ENCODE results near the gene MCTP1. TPM values are rescaled to one million over a fixed set of nuclear protein-coding genes. Genes with fewer than 3 reads are reported as not detected.

Gene MCTP1
- total and polyA plus RNA-seq, 4 experiments from 2014 or later = 0.31 to 0.42 (median 0.39) TPM; not detected in 1

DNA sequence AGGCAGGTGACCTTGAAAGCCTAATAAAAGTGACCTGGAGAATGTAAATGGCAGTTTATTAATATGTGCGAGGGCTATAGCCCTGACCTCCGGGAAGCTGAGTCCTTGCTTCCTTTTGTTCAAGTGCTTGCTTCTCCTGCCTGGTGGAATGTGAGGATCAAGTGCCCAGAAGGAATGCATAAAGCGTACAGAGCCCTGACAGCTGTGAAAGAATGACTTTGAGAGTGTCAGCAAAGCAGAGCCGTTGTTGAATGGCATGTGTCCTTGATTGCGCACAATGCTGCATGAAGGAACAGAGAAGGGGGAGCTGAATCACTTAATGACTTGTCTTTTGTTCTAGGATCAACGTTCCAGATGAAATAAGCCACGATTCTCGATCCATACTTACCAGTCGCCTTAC, 533.4 kb downstream of the MCTP1 start:
- Mint-ChIP-seq H3K36me3 (no peaks in the 10 kb centered on the region), H3K9me3 (no peaks in the 10 kb centered on the region), H3K4me1 (no peaks in the 10 kb centered on the region), H3K27me3 (no peaks in the 10 kb centered on the region), H3K4me3 (no peak overlapping the region), H3K27ac (no peak overlapping the region)
- CTCF ChIA-PET (ENCODE audit: partially characterized antibody) = interaction anchor here (1.7 kb wide), 1 partner anchor 13 kb away, joined by 7 read pairs; no protein-coding TSS in a partner anchor
- Histone ChIP-seq H3K9me3 (ENCODE audit: control insufficient read depth in 1 of 2, low read length in 2 of 2) (no peaks in the 10 kb centered on the region), H3K4me3 (ENCODE audit: low read length in 2 of 2) (no peak overlapping the region), H3K27me3 (ENCODE audit: insufficient read depth, low read length) (no peaks in the 10 kb centered on the region), H3K27ac (ENCODE audit: low read depth, low read length) (no peak overlapping the region), H3K4me1 (ENCODE audit: insufficient read depth, low read length) (no peaks in the 10 kb centered on the region), H3K36me3 (ENCODE audit: insufficient read depth, low read length) (no peaks in the 10 kb centered on the region)
- no peak for DNase-seq
- POLR2A ChIA-PET (ENCODE audit: partially characterized antibody) = no interaction called here
- intact Hi-C loops (cut with micrococcal nuclease) = no loop called here

DNA sequence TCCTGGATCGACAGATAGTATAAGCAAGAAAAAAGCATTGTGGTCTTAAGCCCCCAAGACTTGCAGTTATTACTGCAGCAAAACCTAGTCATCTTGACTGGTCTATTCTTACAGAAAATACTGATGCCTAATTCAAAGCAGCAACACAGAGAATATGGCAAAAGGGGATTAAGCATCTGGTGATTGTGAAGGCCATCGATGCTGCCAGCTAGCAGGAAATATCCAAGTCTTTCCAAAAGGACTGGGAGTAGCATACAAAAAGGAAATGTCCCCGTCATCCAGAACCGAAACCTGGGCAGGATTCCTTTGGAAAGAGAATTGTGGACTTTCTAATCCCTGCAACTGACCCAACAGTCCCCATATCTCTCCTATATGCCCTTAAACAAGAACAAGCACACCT, 534.2 kb downstream of the MCTP1 start:
- ChIA-PET POLR2A (ENCODE audit: partially characterized antibody) (no interaction called here), CTCF (ENCODE audit: partially characterized antibody) (no interaction called here)

DNA sequence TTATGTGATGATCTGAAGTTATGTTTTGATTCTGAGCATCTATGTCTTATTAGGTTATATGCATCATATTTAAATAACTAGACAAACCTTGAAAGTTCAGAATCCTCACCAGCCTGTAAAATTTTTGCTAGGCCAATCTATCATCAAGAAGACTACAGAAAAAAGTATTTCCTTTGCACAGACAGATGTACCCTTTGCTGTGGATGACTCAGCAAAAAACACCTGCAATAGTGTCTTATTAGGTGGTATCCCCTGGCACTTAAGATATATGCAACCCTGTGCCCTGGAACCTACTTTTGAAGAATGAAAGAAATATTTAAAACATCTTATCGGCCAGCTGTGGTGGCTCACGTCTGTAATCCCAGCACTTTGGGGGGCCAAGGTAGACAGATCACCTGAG, 535.9 kb downstream of the MCTP1 start:
- no peak for DNase-seq
- ChIA-PET CTCF (ENCODE audit: partially characterized antibody) (interaction anchor here (1.4 kb wide), 1 partner anchor 11 kb away, joined by 4 read pairs; no protein-coding TSS in a partner anchor), POLR2A (ENCODE audit: partially characterized antibody) (no interaction called here)
- Histone ChIP-seq H3K27me3 (ENCODE audit: insufficient read depth, low read length) (no peaks in the 10 kb centered on the region), H3K4me1 (ENCODE audit: insufficient read depth, low read length) (no peaks in the 10 kb centered on the region), H3K4me3 (ENCODE audit: low read length in 2 of 2) (no peak overlapping the region), H3K27ac (ENCODE audit: low read depth, low read length) (no peak overlapping the region), H3K36me3 (ENCODE audit: insufficient read depth, low read length) (no peaks in the 10 kb centered on the region), H3K9me3 (ENCODE audit: control insufficient read depth in 1 of 2, low read length in 2 of 2) (no peaks in the 10 kb centered on the region)
- no peak overlapping the region for H3K4me3 Mint-ChIP-seq
- H3K9me3 Mint-ChIP-seq = no peaks in the 10 kb centered on the region
- H3K27me3 Mint-ChIP-seq = peaks cover 0 to 3% of the 10 kb centered on the region in 2 donors
- no peaks in the 10 kb centered on the region for H3K36me3 Mint-ChIP-seq
- H3K4me1 Mint-ChIP-seq = no peaks in the 10 kb centered on the region
- intact Hi-C loops (cut with micrococcal nuclease) = no loop called here
- H3K27ac Mint-ChIP-seq = no peak overlapping the region

More for the DNA sequence above, 534.2 kb downstream of the MCTP1 start:
- Histone ChIP-seq H3K4me1 (ENCODE audit: insufficient read depth, low read length) (no peaks in the 10 kb centered on the region), H3K36me3 (ENCODE audit: insufficient read depth, low read length) (no peaks in the 10 kb centered on the region), H3K9me3 (ENCODE audit: control insufficient read depth in 1 of 2, low read length in 2 of 2) (no peaks in the 10 kb centered on the region), H3K27ac (ENCODE audit: low read depth, low read length) (no peak overlapping the region), H3K27me3 (ENCODE audit: insufficient read depth, low read length) (no peaks in the 10 kb centered on the region), H3K4me3 (ENCODE audit: low read length in 2 of 2) (no peak overlapping the region)
- H3K4me1 Mint-ChIP-seq = no peaks in the 10 kb centered on the region
- DNase-seq = no peak
- H3K9me3 Mint-ChIP-seq = no peaks in the 10 kb centered on the region
- intact Hi-C loops (cut with micrococcal nuclease) = no loop called here
- no peaks in the 10 kb centered on the region for H3K36me3 Mint-ChIP-seq
- no peak overlapping the region for H3K4me3 Mint-ChIP-seq
- no peaks in the 10 kb centered on the region for H3K27me3 Mint-ChIP-seq
- H3K27ac Mint-ChIP-seq = no peak overlapping the region

DNA sequence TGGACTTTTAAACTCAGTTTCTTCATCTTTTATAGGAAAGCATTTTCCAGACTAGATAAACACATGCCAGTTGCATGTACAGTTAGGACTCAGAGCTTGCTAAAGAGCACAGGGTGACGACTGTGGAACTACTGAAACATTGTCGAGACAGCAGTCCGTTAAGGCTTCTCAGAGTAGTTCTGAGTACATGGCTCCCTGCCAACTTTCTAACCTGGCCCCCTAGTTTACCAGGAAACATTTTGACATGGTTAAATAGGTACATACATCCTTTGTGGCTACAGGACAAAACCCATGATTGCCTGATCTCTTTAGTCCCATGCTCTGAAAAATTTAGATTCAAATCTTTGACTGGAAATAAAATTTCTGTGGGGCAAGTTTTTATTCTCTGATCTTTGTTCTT, 536.7 kb downstream of the MCTP1 start:
- no peaks in the 10 kb centered on the region for H3K36me3 ChIP-seq (ENCODE audit: insufficient read depth, low read length)
- POLR2A ChIA-PET (ENCODE audit: partially characterized antibody) = no interaction called here
- no peak overlapping the region for H3K27ac ChIP-seq (ENCODE audit: low read depth, low read length)
- DNase-seq = no peak
- CTCF ChIA-PET (ENCODE audit: partially characterized antibody) = no interaction called here
- H3K27ac Mint-ChIP-seq = no peak overlapping the region
- no peaks in the 10 kb centered on the region for H3K36me3 Mint-ChIP-seq
- H3K4me3 ChIP-seq (ENCODE audit: low read length in 2 of 2) = no peak overlapping the region
- H3K27me3 ChIP-seq (ENCODE audit: insufficient read depth, low read length) = no peaks in the 10 kb centered on the region
- no peaks in the 10 kb centered on the region for H3K9me3 Mint-ChIP-seq
- H3K4me3 Mint-ChIP-seq = no peak overlapping the region
- peaks cover 0 to 3% of the 10 kb centered on the region in 2 donors for H3K27me3 Mint-ChIP-seq
- intact Hi-C loops (cut with micrococcal nuclease) = no loop called here
- H3K9me3 ChIP-seq (ENCODE audit: control insufficient read depth in 1 of 2, low read length in 2 of 2) = no peaks in the 10 kb centered on the region
- no peaks in the 10 kb centered on the region for H3K4me1 Mint-ChIP-seq
- H3K4me1 ChIP-seq (ENCODE audit: insufficient read depth, low read length) = no peaks in the 10 kb centered on the region

DNA sequence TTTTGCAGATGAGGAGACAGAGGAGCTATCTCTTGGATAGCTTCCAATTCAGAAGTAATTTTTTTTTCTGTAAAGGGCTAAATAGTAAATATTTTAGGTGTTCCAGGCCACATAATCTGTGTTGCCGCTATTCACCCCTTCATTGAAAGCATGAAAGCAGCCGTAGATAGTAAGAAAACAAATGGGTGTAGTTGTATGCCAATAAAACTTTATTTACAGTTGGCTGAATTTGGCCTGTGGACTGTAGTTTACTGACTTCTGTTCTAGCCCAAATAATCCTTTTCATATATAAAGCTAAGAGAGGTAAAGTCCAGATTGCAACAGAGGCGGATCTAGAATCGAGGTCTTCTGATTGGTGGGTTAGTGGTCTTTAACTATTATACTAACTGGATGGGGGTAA, 537.5 kb downstream of the MCTP1 start:
- H3K27me3 ChIP-seq (ENCODE audit: insufficient read depth, low read length) = no peaks in the 10 kb centered on the region
- no peaks in the 10 kb centered on the region for H3K36me3 ChIP-seq (ENCODE audit: insufficient read depth, low read length)
- no peaks in the 10 kb centered on the region for H3K9me3 Mint-ChIP-seq
- intact Hi-C loops (cut with micrococcal nuclease) = no loop called here
- ChIA-PET POLR2A (ENCODE audit: partially characterized antibody) (no interaction called here), CTCF (ENCODE audit: partially characterized antibody) (interaction anchor here (2.4 kb wide), 1 partner anchor 9 kb away, joined by 8 read pairs; no protein-coding TSS in a partner anchor)
- no peak overlapping the region for H3K4me3 ChIP-seq (ENCODE audit: low read length in 2 of 2)
- H3K4me3 Mint-ChIP-seq = no peak overlapping the region
- no peaks in the 10 kb centered on the region for H3K4me1 ChIP-seq (ENCODE audit: insufficient read depth, low read length)
- DNase-seq = no peak
- H3K36me3 Mint-ChIP-seq = no peaks in the 10 kb centered on the region
- H3K27ac Mint-ChIP-seq = no peak overlapping the region
- no peaks in the 10 kb centered on the region for H3K9me3 ChIP-seq (ENCODE audit: control insufficient read depth in 1 of 2, low read length in 2 of 2)
- H3K27ac ChIP-seq (ENCODE audit: low read depth, low read length) = no peak overlapping the region
- H3K4me1 Mint-ChIP-seq = no peaks in the 10 kb centered on the region
- peaks cover 0 to 3% of the 10 kb centered on the region in 2 donors for H3K27me3 Mint-ChIP-seq

DNA sequence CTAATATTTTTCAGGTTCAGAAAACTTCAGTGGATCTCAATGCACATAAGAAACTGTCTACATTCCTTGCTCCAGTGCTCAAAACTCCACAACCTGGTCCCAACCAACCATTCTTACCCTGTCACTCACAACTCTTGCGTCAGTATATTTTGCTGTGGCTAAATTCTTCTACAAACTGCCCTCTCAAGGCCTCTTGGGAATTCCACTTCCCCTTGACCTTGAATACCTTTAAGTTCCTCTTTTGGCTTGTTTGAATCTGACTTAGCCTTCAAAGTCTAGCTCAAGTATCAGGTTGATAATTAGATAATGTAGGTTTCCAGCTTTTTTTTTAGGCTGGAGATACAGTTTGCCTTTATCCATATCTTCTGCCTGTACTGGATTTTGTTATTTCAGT, 538.2 kb downstream of the MCTP1 start:
- POLR2A ChIA-PET (ENCODE audit: partially characterized antibody) = no interaction called here
- Mint-ChIP-seq H3K27ac (no peak overlapping the region), H3K4me3 (no peak overlapping the region), H3K9me3 (no peaks in the 10 kb centered on the region), H3K4me1 (no peaks in the 10 kb centered on the region), H3K27me3 (peaks cover 0 to 3% of the 10 kb centered on the region in 2 donors), H3K36me3 (no peaks in the 10 kb centered on the region)
- no peaks in the 10 kb centered on the region for H3K4me1 ChIP-seq (ENCODE audit: insufficient read depth, low read length)
- DNase-seq = no peak
- H3K27me3 ChIP-seq (ENCODE audit: insufficient read depth, low read length) = no peaks in the 10 kb centered on the region
- no peaks in the 10 kb centered on the region for H3K9me3 ChIP-seq (ENCODE audit: control insufficient read depth in 1 of 2, low read length in 2 of 2)
- no peaks in the 10 kb centered on the region for H3K36me3 ChIP-seq (ENCODE audit: insufficient read depth, low read length)
- no peak overlapping the region for H3K27ac ChIP-seq (ENCODE audit: low read depth, low read length)
- CTCF ChIA-PET (ENCODE audit: partially characterized antibody) = interaction anchor here (2.4 kb wide), 1 partner anchor 9 kb away, joined by 8 read pairs; no protein-coding TSS in a partner anchor
- intact Hi-C loops (cut with micrococcal nuclease) = no loop called here
- no peak overlapping the region for H3K4me3 ChIP-seq (ENCODE audit: low read length in 2 of 2)

DNA sequence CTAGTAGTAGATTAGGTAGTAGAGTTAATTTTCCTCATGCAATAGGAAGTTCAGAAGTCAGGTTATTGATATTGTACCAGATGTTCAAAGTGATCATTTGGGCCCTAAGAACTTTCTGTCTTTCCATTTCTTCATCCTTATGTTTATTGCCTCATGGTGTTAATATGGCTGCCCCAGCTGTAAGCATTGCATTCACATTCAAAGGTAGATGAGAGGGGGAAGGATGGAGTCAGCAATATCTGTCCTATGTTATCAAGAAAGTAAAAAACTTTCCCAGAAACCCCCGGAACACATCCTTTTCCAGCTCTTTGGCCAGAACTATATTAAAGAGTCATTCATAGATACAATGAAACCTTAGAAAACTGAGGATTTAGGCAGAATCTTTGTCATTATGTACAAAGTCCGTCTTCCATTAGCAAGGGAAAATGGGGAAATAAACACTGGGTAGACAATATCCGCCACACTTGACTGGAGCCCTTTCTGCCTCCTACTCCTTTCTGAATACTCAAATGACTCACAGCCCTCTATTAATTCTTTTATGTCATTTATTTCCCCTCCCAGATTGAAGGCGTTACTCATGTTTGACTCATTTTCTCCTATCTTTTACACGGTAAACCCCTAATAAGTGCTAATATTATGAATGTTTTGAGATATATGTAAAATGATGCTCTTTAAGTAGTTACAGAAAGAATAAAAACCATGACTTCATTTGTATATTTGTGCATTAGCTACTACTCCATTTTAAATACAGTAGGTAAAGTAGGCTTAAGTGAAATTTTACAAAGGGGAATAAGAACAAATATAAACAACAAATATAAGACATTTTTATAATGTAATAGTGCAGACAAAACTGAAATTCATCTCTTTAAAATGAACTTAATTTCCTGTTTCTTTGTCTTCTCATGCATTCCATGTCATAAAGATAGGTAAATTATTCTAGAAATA, 538.8 kb downstream of the MCTP1 start:
- no peaks in the 10 kb centered on the region for H3K36me3 Mint-ChIP-seq
- H3K27ac ChIP-seq (ENCODE audit: low read depth, low read length) = no peak overlapping the region
- H3K4me3 ChIP-seq (ENCODE audit: low read length in 2 of 2) = no peak overlapping the region
- H3K36me3 ChIP-seq (ENCODE audit: insufficient read depth, low read length) = no peaks in the 10 kb centered on the region
- no peaks in the 10 kb centered on the region for H3K9me3 Mint-ChIP-seq
- DNase-seq = no peak
- POLR2A ChIA-PET (ENCODE audit: partially characterized antibody) = no interaction called here
- no peaks in the 10 kb centered on the region for H3K4me1 Mint-ChIP-seq
- peaks cover 0 to 3% of the 10 kb centered on the region in 2 donors for H3K27me3 Mint-ChIP-seq
- H3K4me3 Mint-ChIP-seq = no peak overlapping the region
- CTCF ChIA-PET (ENCODE audit: partially characterized antibody) = interaction anchor here (1.0 to 2.4 kb wide), 2 partner anchors 8 to 221 kb away, joined by 3 to 8 read pairs; no protein-coding TSS in a partner anchor
- H3K4me1 ChIP-seq (ENCODE audit: insufficient read depth, low read length) = no peaks in the 10 kb centered on the region
- H3K27ac Mint-ChIP-seq = no peak overlapping the region
- H3K9me3 ChIP-seq (ENCODE audit: control insufficient read depth in 1 of 2, low read length in 2 of 2) = no peaks in the 10 kb centered on the region
- intact Hi-C loops (cut with micrococcal nuclease) = no loop called here
- no peaks in the 10 kb centered on the region for H3K27me3 ChIP-seq (ENCODE audit: insufficient read depth, low read length)

All from CD4-positive, alpha-beta memory T cell (primary cell).